Renal cortex interstitium (tissue), 15 donors: ENCODE measurements around the gene UBE2D3. TPM values are rescaled to one million over a fixed set of nuclear protein-coding genes. Genes with fewer than 3 reads are reported as not detected.
"Not testable (repeated sequence)": the region's sequence is repeated elsewhere in the genome, so short reads cannot be mapped to it uniquely, and the experiment has no call there.

Experiments
- DNase-seq, 11 donors: peaks; one replicate each; pipeline ENCODE4 v3.0.0-alpha.2; 2013; ENCODE audit warnings: low read depth in 9 of 11, low spot score in 4 of 11; ENCODE audit errors: extremely low read depth in 1 of 11
- long read RNA-seq, 16 experiments: transcript quantifications; one replicate each; lab custom pipeline, GENCODE V29; 2026
- polyA plus RNA-seq, 3 donors: library from polyadenylated mRNA; unstranded; fragments of 120-200 nt; gene quantifications; one replicate each; pipeline ENCODE4 v1.2.1, GENCODE V29; 2013; ENCODE audit not compliant: insufficient read length in 3 of 3

UBE2D3 gene
- polyA plus RNA-seq: 100 to 1,000 TPM; 285 to 337 (median 303) TPM
- long read RNA-seq, donor 1, transcript UBE2D3-210 (8 exons, 3,990 nt): major isoform, 49 of 68 reads
- long read RNA-seq, donor 1, transcript UBE2D3-207 (8 exons, 2,368 nt): minor isoform, 5 of 68 reads
- long read RNA-seq, donor 1, partial matches to known transcripts: 7 of 68 reads
- long read RNA-seq, donor 1, other reads (novel, unspliced or antisense): 0 of 68 reads
- long read RNA-seq, donor 2, transcript UBE2D3-210 (8 exons, 3,990 nt): major isoform, 34 of 126 reads
- long read RNA-seq, donor 2, partial matches to known transcripts: 86 of 126 reads
- long read RNA-seq, donor 2, other reads (novel, unspliced or antisense): 0 of 126 reads
- long read RNA-seq, donor 3, transcript UBE2D3-207 (8 exons, 2,368 nt): minor isoform, 11 of 102 reads
- long read RNA-seq, donor 3, transcript UBE2D3-210 (8 exons, 3,990 nt): major isoform, 49 of 102 reads
- long read RNA-seq, donor 3, transcript UBE2D3-208 (8 exons, 2,227 nt): minor isoform, 6 of 102 reads
- long read RNA-seq, donor 3, partial matches to known transcripts: 30 of 102 reads
- long read RNA-seq, donor 3, other reads (novel, unspliced or antisense): 5 of 102 reads
- long read RNA-seq, donor 4, full-length matches to known transcripts: 49 of 169 reads
- long read RNA-seq, donor 4, partial matches to known transcripts: 120 of 169 reads
- long read RNA-seq, donor 4, other reads (novel, unspliced or antisense): 0 of 169 reads
- long read RNA-seq, donor 5: 0 reads
- long read RNA-seq, donor 6, full-length matches to known transcripts: 73 of 101 reads
- long read RNA-seq, donor 6, partial matches to known transcripts: 23 of 101 reads
- long read RNA-seq, donor 6, other reads (novel, unspliced or antisense): 5 of 101 reads
- long read RNA-seq, donor 7, transcript UBE2D3-208 (8 exons, 2,227 nt): minor isoform, 10 of 113 reads
- long read RNA-seq, donor 7, transcript UBE2D3-210 (8 exons, 3,990 nt): major isoform, 53 of 113 reads
- long read RNA-seq, donor 7, transcript UBE2D3-207 (8 exons, 2,368 nt): minor isoform, 10 of 113 reads
- long read RNA-seq, donor 7, partial matches to known transcripts: 22 of 113 reads
- long read RNA-seq, donor 7, other reads (novel, unspliced or antisense): 14 of 113 reads
- long read RNA-seq, donor 8: 0 reads
- long read RNA-seq, donor 9, full-length matches to known transcripts: 75 of 91 reads
- long read RNA-seq, donor 9, partial matches to known transcripts: 11 of 91 reads
- long read RNA-seq, donor 9, other reads (novel, unspliced or antisense): 5 of 91 reads
- long read RNA-seq, donor 10, full-length matches to known transcripts: 74 of 91 reads
- long read RNA-seq, donor 10, partial matches to known transcripts: 17 of 91 reads
- long read RNA-seq, donor 10, other reads (novel, unspliced or antisense): 0 of 91 reads
- long read RNA-seq, donor 11, full-length matches to known transcripts: 33 of 45 reads
- long read RNA-seq, donor 11, partial matches to known transcripts: 12 of 45 reads
- long read RNA-seq, donor 11, other reads (novel, unspliced or antisense): 0 of 45 reads
- long read RNA-seq, donor 12, transcript UBE2D3-210 (8 exons, 3,990 nt): major isoform, 19 of 22 reads
- long read RNA-seq, donor 12, partial matches to known transcripts: 0 of 22 reads
- long read RNA-seq, donor 12, other reads (novel, unspliced or antisense): 0 of 22 reads
- long read RNA-seq, donor 13: 0 reads
- long read RNA-seq, donor 14, transcript UBE2D3-208 (8 exons, 2,227 nt): minor isoform, 8 of 232 reads
- long read RNA-seq, donor 14, transcript UBE2D3-207 (8 exons, 2,368 nt): minor isoform, 7 of 232 reads
- long read RNA-seq, donor 14, transcript UBE2D3-210 (8 exons, 3,990 nt): major isoform, 36 of 232 reads
- long read RNA-seq, donor 14, partial matches to known transcripts: 178 of 232 reads
- long read RNA-seq, donor 14, other reads (novel, unspliced or antisense): 0 of 232 reads
- long read RNA-seq, donor 15, transcript UBE2D3-208 (8 exons, 2,227 nt): minor isoform, 6 of 39 reads
- long read RNA-seq, donor 15, transcript UBE2D3-210 (8 exons, 3,990 nt): major isoform, 20 of 39 reads
- long read RNA-seq, donor 15, partial matches to known transcripts: 7 of 39 reads
- long read RNA-seq, donor 15, other reads (novel, unspliced or antisense): 0 of 39 reads
- long read RNA-seq, donor 16, full-length matches to known transcripts: 220 of 580 reads
- long read RNA-seq, donor 16, partial matches to known transcripts: 86 of 580 reads
- long read RNA-seq, donor 16, other reads (novel, unspliced or antisense): 274 of 580 reads

DNA sequence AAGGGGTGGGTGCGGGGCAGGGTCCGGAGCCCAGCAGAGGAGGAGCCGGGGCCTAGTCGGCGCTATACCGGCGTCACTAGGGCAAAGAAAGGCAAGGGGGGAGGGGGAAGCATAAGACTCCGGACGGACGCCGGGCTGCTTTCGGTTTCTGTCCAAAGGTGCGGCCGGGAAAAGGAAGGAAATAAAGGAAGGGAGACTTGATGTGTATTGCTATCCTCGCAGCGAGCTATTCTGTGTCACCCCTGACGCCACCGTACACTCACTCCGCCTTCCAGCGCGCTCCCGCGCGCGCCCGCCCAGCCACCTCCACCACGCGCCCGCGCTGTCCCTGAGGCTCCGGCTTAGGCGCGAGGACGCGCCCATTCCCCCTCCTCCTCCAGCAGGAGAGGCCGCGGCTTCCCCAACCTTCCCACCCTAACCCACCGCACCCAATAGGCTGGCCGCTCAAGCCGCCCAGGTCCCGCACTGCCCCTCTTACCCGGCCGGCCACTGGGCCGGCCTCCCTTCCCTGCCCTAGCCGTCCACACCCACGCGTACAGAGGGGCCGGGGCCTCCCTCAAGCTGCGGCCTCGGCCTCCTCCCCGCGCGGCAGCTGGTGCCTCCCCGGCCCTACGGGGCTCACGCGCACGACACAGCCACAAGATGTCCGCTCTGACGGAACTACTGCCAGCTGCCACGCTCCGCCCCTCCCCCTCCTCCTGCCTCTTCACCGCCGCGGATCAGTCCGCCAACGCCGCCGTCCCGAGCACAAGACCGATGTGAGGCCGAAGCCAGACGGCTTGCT lies at the start of gene UBE2D3:
TSS of gene UBE2D3 (minus strand) at position 662 of the 784 bp plus-strand sequence. CDS start 1,043 bp downstream, outside the sequence.
- DNase-seq: peak; percentile 77 to 96 (median 93)

DNA sequence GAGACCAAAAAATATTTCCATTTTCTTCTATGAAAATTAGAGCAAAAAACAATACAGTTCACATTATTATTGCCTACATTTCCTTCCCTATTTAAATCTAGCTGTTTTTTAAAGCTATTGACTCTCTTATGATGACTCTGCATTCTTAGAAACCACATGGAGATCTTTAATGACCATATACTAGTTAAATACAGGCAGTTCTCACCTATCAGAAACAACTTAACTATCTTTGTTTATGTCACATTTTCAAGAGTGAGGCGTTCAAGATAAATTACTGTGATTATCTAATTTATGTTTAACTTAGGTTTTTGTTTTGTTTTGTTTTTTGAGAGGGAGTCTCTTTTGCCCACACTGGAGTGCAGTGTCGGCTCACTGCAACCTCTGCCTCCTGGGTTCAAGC lies 44.4 kb upstream of the UBE2D3 start:
- no peak for DNase-seq

DNA sequence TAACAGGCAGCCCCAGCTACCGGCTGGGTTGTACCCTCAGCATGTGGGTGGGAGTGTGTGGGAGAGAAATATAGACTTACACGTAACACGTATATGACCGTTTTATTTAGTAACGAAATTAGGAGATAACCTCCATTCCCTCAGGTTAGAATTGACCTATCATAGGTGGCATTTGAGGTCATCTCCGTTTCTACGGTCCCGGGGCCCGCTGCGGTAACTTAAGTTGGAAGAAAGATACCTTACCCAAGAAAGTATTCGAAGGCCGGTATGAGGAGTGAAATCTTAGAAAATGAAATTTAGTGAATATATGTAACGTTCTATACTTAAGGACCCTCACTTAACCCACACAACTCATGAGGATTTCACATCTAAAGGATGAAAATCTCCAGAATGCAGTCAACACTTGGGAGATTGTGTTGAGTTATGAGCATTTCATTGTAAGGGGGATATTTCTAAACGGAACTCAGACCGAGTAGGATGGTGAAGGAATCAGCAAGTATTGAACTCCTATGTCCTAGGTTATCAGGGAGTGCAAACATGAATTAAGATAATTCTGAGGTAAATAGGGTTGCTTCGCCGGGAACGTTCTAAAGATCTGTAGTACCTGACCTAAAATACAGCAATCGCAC lies 42.3 kb upstream of the UBE2D3 start:
- DNase-seq: peak in 5 of 11 donors; percentile 5 to 41 (median 18)

DNA sequence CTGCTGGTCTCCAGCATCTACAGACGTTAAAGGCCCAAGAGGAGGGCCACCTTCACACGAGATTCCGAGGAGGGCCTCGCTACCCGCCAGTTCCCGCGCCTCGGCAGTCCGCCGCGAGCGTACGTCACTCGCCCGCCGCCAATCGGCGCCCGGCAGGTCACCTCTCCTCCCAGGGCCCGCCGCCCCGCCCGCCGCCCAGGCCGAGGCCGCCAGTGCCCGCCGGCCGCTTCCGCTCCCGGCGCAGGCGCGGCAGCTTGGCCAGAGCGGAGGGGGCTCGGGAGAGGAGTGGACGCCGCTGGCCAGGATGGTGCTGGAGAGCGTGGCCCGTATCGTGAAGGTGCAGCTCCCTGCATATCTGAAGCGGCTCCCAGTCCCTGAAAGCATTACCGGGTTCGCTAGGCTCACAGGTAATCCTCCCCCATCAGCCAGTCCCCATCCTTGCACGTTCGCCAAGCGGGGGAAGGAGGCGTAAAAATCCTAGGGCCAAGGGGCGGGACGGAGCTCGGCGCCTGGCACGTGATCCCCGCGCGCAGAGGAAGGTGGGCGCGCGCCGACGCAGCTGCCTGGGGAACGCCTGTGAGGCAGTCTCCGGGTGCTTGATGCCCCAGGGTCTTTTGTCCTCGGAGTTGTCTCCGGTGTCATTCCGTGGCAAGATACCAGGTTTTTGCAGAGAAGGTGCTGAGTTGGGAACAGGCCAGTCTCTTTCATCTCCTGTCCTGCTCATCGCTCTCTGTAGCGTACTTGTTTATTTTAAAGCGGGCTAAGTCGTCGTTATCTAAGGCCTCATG lies 41.6 kb upstream of the UBE2D3 start, which contains the start of gene CISD2:
TSS of gene CISD2 (plus strand) at position 212 of the 788 bp plus-strand sequence. CDS start at position 305, 93 bp downstream.
- DNase-seq: peak; percentile 80 to 90 (median 87)

DNA sequence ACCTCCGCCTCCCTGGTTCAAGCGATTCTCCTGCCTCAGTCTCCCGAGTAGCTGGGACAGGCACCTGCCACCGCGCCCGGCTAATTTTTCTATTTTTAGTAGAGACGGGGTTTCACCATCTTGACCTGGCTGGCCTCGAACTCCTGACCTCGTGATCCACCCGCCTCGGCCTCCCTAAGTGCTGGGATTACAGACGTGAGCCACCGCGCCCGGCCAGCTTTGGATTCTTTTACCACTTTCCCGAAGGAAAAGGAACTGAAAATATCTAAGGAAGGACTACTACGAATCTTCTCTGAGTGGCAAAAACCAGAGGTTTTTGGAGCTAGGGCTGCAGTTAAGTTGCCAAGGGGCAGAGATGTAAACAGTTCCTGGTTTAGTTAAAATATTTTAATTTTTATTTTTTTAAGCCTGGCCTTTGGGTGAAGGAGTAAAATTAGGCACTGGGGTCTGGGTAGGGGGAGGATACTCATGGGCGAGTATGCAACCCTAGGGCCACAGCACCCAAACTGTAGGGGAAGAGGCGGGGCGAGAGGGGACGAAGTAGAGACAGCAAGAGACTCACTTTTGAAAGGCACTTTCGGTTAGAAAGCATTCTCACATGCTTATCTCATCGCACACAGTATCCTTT lies 40.9 kb upstream of the UBE2D3 start:
- DNase-seq: peak in 1 of 11 donors; percentile 29

DNA sequence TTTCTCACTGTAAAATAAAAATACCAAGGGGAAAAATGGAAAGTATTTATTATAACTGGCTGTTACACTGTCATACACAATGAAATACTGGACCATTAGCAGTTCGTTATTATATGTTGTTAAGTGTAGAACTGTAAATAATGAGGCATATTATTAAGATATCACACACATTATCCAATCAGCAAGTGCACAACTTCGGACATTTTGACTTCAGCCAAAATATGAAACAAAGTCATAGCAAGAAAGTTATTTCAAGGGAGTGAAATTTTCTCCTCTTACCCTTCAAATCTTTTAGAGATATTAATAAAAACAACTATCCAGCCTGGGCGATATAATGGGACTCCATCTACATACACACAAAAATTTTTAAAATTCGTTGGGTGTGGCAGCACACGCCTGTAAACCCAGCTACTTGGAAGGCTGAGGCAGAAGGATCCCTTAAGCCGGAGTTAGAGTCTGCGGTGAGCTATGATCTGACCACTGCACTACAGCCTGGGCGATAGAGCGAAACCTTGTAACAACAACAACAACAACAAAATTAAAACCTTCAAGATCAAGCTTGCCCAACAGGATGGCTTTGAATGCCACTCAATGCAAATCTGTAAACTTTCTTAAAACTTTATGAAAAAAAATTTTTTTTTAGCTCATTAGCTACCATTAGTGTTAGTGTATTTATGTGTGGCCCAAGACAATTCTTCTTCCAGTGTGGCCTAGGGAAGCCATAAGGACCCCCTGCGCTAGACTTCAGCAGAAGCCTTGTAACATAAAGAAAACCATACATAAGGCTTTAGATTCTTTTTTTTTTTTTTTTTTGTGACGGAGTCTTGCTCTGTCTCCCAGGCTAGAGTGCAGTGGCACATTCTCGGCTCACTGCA lies 40.2 kb upstream of the UBE2D3 start:
- DNase-seq: no peak

DNA sequence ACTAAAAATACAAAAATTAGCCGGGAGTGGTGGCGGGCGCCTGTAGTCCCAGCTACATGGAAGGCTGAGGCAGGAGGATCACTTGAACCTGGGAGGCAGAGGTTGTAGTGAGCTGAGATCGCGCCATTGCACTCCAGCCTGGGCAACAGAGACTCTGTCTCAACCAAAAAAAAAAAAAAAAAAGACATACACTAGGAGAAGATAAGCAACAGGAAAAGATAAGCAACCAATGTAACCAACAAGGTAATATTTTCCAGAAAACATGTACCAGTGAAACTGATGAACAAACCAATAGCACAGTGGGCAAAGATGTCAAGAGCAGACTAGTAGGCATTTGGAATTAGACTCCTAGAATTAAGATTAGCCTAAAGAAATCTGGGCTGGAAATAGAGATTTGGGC lies 38.0 kb upstream of the UBE2D3 start:
- not testable (repeated sequence) for DNase-seq

DNA sequence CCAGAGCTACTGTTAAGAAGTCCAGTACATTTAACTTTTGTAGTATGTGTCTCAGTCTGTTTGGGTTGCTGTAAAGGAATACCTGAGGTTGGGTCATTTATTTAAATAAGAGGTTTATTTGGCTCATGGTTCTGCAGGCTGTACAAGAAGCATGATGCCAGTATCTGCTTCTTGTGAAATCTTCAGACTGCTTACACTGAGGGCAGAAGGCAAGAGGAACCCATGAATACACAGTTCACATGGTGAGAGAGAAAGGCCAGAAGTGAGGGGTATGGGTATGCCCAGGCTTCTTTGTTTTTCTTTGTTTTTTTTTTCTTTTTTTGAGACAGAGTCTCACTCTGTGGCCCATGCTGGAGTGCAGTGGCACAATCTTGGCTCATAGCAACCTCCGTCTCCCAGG lies 35.4 kb upstream of the UBE2D3 start:
- no peak for DNase-seq

DNA sequence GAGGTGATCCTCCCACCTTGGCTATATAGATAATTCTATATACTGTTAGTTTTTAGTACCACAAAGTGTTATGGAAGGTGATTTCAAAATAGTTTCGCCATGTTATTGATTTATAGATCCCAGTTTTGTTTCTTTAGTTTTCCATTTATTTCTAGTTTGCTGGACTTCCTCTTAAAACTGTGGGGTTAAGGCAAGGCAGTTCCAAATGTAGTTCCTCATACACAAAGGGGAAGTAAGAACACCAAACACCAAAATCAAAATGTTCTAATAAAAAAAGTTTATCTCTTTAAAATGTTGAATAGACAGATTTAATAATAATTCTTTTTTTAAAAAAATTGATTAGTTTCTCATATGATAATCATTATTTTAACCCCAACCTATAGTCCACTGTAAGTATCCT lies 34.7 kb upstream of the UBE2D3 start:
- DNase-seq: no peak

DNA sequence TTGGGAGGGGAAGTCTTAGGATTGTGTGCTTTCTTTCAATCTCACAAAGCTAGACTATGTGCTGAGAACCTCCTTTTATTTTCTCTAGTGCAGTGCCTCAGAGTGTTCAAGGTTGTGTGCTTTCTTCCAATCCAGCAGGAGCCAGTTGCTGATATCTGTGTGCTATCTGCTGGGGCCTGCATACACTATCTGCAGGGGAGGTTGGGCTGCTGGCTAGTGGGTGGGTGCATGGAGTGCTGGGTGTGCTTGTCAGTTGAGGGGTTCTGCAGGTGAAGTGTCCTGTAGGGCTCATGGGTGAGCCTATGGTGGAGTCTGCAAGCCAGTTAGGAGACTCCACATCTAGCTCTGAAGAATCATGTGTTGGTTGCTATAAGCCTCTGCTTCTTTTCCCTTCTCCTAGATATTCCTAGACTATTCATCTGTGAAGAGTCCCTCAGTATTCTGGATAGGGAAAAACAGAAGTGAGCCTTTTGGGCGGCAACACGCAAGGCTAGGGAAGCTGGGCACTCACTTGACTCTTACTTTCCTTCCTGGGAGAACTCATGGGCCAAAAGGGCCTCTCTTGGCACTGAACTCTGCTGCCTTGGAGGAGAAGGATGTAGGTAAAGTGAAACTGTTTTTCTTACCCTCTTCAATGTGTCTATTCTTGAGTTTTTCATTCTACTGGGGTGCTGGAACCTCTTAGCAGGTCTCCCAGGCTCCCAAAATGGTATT lies 33.4 kb upstream of the UBE2D3 start:
- no peak for DNase-seq

DNA sequence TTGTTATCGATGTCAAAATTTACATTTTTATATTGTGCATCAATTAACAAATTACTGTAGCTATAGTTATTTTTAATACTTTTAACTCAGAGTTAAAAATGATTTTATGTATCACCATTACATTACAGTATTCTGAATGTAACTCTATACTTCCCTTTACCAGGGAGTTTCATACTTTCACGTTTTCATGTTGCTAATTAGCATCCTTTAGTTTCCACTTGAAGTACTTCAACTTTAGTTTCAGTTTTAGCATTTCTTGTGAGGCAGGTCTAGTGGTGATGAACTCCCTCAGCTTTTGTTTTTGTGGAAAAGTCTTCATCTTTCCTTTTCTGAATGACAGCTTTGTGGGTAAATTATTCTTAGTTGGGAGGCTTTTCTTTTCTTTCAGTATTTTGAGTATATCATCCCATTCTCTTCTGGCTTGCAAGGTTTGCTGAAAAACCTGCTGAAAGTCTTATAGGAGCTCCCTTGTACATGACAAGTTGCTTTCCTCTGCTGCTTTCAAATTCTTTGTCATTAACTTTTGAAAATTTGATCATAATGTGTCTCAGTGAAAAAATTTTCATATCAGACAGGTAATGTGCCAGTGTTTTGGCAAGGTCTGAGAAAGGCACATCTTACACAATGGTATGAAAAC lies 31.6 kb upstream of the UBE2D3 start:
- DNase-seq: no peak

DNA sequence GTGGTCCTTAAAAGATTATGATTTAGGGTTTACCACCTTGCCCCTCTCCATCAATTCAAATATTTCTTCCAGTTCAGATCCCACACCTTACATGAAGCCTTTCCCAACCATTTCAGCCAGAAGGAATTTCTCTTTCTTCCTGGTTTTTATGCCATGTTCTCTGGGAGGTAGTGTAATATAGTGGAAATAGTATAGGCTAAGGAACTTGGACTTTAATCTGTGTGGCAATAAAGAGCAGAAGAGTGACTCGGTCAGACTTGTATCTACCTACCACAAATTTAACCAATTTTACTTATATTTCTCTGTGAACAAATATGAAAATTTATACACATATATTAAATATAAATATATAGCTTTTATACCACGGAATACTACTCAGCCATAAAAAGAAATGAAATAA lies 23.0 kb upstream of the UBE2D3 start:
- DNase-seq: no peak
